CD4-positive, alpha-beta T cell treated with Interleukin-6 at 100 ng/mL for 8 hours (primary cell): ENCODE measurements around the gene MC3R.
"Not testable (repeated sequence)": the region's sequence is repeated elsewhere in the genome, so short reads cannot be mapped to it uniquely, and the experiment has no call there.

Experiments used
- DNase-seq: peaks from one replicate; pipeline ENCODE4 v3.0.0-alpha.2; 2020; ENCODE audit warnings: mixed read lengths, low spot score

Gene MC3R

GRCh38 chr20:56247954-56248782 is at the start of gene MC3R:
Gene MC3R, plus strand, starts transcription at chr20:56248732. Its CDS starts 112 bp downstream, at chr20:56248844.
- peak; percentile 14 for DNase-seq

DNA sequence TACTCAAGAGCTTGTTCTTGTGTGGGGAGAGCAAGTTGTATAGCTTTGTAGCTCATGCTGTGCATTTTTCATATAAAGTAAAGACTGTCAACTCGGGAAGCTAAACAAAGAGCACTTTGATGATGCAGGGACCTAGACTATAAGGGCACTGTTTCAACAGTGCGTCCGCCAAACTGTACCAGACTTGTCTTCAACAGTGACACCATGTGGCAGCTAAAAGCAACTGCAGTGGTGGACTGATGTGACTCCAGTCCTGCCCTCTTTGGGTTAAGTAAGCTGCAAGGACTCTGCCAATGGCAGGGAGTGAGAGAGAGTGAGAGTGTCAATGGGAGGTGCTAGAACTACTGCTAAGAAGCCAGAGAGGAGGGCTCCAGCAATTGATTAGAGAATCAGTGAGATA is 48.1 kb upstream of the MC3R start:
- DNase-seq = no peak

DNA sequence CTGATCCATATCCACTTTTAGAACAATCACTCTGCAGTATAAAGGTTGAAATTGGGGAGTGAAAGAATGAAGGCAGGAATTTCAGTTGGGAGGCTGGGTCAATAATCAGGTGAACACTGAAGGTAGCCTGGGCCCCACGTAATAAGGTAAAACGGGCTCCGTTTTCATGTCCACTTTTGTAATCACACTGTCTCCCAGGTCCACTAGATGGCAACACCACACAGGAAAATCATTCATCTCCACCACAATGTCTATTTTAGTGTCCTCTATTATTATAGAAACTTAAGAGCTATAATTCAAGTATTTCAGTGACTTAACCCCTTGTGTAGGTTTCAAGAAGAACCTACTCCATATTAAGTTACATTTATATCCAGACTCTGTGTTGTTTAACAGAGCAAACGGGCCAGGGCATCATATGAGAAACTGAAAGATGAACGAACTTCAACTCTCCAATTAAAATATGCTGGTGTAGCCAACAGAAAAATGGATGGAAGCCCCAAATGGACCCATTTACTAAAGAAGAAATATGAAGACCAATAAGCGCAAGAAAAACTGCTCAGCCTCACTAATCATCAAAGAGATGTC is 45.9 kb upstream of the MC3R start:
- no peak for DNase-seq

GRCh38 chr20:56204206-56204605 is 44.3 kb upstream of the MC3R start:
- no peak for DNase-seq

DNA sequence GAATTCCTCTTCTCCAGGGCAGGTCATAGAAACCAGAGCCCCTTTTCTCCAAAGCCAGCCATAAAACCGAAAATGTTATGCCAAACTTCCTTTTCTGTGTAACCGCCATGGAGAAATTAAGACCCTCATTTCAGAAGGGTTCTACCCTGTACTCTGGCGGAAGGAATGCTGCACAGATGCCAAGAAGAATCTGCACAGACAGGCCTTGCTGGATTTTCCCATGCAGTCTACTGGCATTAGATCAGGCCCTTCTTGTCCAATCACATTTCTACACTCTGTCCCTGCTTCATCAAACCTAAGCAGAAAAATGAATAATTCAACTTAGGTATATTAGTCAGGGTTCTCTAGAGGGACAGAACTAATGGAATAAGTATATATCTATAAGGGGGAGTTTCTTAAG is 43.2 kb upstream of the MC3R start:
- no peak for DNase-seq

DNA sequence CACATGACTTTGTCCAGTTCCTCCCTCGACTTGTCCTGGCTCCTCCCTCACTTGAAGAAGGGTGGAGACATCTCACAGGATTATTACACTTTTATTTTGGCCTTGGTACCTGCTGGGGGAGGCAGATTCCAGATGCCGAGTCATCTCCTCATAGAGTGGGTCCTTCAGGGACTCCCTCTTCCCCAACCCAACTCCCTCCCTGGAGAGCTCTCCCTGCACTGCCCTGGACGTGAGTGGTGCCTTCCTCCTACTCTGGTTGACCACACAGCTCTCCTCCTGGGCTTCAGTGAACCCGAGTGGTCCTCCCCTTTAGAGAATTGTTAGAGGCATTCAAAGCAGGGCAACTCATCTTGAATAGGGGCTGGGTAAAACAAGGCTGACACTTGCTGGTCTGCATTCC is 40.9 kb upstream of the MC3R start:
- no peak for DNase-seq

GRCh38 chr20:56208121-56208520 is 40.4 kb upstream of the MC3R start:
- no peak for DNase-seq

- DNase-seq = no peak
Measured at GRCh38 chr20:56211051-56211450, 37.5 kb upstream of the MC3R start.

DNA sequence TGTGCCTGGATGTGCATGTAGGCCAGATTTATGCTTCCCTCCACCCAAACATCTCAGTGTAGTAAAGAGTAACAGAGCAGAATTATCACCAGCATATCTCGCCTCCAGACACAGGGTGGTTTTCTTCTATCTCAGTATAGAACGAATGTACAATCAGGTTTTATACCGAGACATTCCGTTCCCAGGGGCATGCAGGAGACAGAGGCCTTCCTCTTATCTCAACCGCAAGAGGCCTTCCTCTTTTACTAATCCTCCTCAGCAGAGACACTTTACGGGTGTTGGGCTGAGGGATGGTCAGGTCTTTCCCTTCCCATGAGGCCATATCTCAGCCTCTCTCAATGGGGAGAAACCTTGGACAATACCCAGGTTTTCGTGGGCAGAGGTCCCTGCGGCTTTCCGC is 36.4 kb upstream of the MC3R start:
- DNase-seq = no peak

GRCh38 chr20:56213321-56213720 is 35.2 kb upstream of the MC3R start:
- no peak for DNase-seq

- DNase-seq = no peak
Measured at GRCh38 chr20:56215115-56215514, 33.4 kb upstream of the MC3R start.

GRCh38 chr20:56217829-56218228 is 30.7 kb upstream of the MC3R start:
- DNase-seq = no peak

- DNase-seq = not testable (repeated sequence)
Measured at GRCh38 chr20:56221186-56221585, 27.3 kb upstream of the MC3R start.

DNA sequence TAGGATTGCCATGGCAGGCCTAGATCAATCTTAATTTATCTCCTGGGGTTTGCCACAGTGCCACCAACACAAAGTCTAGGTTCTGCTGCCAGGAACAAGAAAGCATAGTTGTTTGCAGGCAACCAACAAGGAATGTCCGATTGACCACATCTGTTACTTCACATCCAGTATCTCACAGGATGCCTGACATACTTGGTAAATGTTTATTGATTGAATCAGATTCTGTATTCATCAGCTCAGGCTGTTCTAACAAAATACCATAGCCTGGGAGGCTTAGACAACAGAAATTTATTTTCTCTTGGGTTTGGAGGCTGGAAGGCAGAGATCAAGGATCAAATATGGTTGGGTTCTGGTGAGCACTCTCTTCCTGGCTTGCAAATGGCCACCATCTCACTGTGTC is 26.3 kb upstream of the MC3R start:
- no peak for DNase-seq

DNA sequence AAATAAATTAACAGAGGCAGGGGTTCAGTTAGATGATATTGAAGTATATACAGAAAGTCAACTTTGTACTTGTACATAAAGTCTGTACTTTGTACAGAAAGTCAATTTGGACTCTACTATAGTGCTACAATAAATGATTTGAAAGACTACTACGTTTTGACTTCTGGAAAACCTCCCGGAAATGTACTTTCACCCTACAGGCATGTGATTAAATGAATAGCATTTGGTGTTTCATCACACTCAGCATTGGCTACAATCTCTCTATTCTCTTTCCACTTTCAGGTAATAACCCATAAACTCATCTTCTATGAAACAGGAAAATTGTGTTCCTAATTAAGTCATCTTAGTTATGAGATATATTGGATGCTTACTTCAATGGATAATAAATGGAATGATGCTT is 25.6 kb upstream of the MC3R start:
- no peak for DNase-seq

- DNase-seq = no peak
Measured at GRCh38 chr20:56223352-56223751, 25.2 kb upstream of the MC3R start.

DNA sequence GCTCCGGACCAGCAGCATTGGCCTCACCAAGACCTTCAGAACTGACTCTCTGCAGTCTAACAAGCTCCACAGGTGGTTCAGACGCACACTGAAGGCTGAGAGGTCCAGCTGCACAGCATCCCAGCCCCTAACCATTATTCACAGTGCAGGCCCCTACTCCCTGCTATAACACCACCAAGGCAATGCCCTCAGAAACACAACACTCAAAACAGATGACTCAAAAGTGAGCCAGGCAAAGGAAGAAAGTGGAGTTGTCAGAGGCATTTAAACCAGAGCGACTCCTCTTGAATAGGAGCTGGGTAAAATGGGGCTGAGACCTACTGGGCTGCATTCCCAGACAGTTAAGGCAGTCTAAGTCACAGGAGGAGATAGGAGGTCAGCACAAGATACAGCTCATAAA is 20.5 kb upstream of the MC3R start:
- DNase-seq = no peak

DNA sequence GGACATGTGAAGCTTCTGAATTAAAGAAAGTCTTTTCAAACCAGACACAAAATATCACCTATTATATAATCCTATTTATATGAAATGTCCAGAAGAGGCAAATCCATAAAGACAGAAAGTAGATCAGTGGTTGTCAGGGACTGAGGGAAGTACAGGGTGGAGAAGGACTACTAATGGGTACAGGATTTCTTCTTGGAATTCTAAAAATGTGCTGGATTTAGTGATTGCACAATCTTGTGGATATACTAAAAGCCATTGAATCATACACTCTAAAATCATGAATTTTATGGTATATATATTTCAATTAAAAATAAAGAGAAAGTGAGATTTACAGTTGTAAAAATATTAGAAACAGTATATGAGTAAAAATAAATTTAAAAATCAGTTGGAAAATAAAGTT is 18.7 kb upstream of the MC3R start:
- DNase-seq = no peak

- no peak for DNase-seq
Measured at GRCh38 chr20:56234110-56234509, 14.4 kb upstream of the MC3R start.

DNA sequence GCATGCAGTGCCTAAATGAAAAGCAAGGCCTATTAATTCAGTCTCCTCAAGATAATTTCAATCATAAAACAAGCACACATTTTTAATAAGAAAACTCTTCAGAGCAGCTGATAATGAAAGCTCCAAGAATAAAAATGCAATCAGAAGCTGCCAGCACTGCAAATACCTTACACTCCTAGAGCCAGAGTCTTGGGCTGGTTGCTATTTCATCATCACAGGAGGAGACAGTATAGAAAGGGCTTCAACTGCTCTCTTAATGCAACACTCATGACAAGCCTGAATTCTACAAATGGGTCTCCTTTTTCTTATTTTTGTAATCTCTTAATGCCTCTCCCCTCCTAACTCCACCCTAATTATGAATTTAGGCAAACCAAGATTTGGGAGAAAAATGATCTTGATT is 11.2 kb upstream of the MC3R start:
- DNase-seq = no peak

DNA sequence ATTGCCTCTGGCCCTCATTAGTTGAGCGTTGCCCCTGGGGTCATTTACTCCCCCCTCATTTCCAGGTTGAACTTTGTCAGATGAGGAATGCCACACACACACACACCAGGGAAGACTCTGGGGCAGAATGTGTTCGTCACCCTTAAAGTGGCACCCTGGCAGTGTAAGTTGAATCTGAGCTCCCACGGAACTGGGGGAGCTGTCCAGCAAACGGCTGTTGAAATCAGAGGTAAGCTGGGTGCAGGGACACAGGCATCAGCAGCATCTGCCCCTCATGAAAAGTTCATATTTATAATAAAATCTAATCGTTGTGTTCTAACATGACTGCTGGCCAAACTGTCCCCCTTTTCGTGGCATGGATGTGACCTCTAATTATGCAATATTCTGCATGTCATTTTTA is 4.3 kb upstream of the MC3R start:
- DNase-seq = no peak

DNA sequence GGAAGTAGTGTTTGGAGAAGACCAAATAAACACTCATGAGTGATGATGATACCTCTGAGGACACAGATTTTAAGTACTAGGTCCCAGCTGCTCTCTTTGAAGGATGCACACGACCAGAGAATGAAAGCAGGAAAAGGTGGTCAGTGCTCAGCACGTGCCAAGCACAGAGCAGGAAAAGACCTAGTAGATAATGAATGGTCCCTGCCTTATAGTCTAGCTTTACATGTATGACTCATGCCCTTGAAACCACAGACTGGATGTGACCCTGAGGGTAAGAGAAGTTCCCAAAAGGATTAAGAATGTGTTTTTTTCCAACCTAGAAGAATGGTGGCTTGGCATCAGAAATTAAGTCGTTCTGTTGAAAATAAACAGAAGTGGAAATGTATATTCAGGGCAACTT is 2.8 kb upstream of the MC3R start:
- no peak for DNase-seq

GRCh38 chr20:56249244-56249955 is 868 bp downstream of the MC3R start:
- DNase-seq = no peak
